Smooth muscle cell of the pulmonary artery (primary cell): Measurements from ENCODE around the gene HJV. TPM values are rescaled to one million over a fixed set of nuclear protein-coding genes. Genes with fewer than 3 reads are reported as not detected.

Experiments used
- total RNA-seq: library from RNA; depleted of rRNA; stranded (reverse); fragments of >200 nt; gene quantifications from 2 replicates; pipeline ENCODE4 v1.2.3, GENCODE V29; 2014

The HJV gene
- total RNA-seq = not detected in 2 replicates

GRCh38 chr1:146021622-146022402, at the start of gene HJV:
TSS of gene HJV (minus strand) at chr1:146021735. CDS start at chr1:146020231, 1,504 bp downstream.

GRCh38 chr1:145996433-145997015, 25.0 kb downstream of the HJV start, which contains the start of gene TXNIP:
TSS of gene TXNIP (minus strand) at chr1:145996579. CDS start at chr1:145996266, 313 bp downstream.

Other genes starting within 250 kb of the HJV start
- gene RNF115, start 197.6 kb downstream of the HJV start, total RNA-seq = 11.9 and 12.2 TPM in 2 replicates
- gene POLR3C, start 197.5 kb downstream of the HJV start, total RNA-seq = 22.6 and 24.9 TPM in 2 replicates
- gene NUDT17, start 176.1 kb downstream of the HJV start, total RNA-seq = 1.4 and 2.9 TPM in 2 replicates
- gene PIAS3, start 162.7 kb downstream of the HJV start, total RNA-seq = 19.8 and 22.2 TPM in 2 replicates
- 1.8 and 2.5 TPM in 2 replicates for gene ANKRD35, start 135.9 kb downstream of the HJV start, total RNA-seq
- 12.3 and 13.5 TPM in 2 replicates for gene ITGA10, start 111.7 kb downstream of the HJV start, total RNA-seq
- 23.4 and 24.8 TPM in 2 replicates for gene PEX11B, start 103.0 kb downstream of the HJV start, total RNA-seq
- 54.8 and 62.2 TPM in 2 replicates for gene RBM8A, start 94.3 kb downstream of the HJV start, total RNA-seq
- 20.6 and 21.0 TPM in 2 replicates for gene LIX1L, start 63.7 kb downstream of the HJV start, total RNA-seq
- 0.98 and 1.2 TPM in 2 replicates for gene ANKRD34A, start 57.2 kb downstream of the HJV start, total RNA-seq
- 7.0 and 10.2 TPM in 2 replicates for gene POLR3GL, start 57.0 kb downstream of the HJV start, total RNA-seq
- gene TXNIP, start 25.2 kb downstream of the HJV start, total RNA-seq = 6.9 and 356 TPM in 2 replicates
- 2.8 and 4.7 TPM in 2 replicates for gene NBPF10, start 123.1 kb upstream of the HJV start, total RNA-seq
- gene NOTCH2NLA, start 207.3 kb upstream of the HJV start, total RNA-seq = 83.1 and 89.9 TPM in 2 replicates